ENCODE data around the gene SEMA6C.
"Not testable (repeated sequence)": the region's sequence is repeated elsewhere in the genome, so short reads cannot be mapped to it uniquely, and the experiment has no call there.

SEMA6C gene, protein sequence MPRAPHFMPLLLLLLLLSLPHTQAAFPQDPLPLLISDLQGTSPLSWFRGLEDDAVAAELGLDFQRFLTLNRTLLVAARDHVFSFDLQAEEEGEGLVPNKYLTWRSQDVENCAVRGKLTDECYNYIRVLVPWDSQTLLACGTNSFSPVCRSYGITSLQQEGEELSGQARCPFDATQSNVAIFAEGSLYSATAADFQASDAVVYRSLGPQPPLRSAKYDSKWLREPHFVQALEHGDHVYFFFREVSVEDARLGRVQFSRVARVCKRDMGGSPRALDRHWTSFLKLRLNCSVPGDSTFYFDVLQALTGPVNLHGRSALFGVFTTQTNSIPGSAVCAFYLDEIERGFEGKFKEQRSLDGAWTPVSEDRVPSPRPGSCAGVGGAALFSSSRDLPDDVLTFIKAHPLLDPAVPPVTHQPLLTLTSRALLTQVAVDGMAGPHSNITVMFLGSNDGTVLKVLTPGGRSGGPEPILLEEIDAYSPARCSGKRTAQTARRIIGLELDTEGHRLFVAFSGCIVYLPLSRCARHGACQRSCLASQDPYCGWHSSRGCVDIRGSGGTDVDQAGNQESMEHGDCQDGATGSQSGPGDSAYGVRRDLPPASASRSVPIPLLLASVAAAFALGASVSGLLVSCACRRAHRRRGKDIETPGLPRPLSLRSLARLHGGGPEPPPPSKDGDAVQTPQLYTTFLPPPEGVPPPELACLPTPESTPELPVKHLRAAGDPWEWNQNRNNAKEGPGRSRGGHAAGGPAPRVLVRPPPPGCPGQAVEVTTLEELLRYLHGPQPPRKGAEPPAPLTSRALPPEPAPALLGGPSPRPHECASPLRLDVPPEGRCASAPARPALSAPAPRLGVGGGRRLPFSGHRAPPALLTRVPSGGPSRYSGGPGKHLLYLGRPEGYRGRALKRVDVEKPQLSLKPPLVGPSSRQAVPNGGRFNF

DNA sequence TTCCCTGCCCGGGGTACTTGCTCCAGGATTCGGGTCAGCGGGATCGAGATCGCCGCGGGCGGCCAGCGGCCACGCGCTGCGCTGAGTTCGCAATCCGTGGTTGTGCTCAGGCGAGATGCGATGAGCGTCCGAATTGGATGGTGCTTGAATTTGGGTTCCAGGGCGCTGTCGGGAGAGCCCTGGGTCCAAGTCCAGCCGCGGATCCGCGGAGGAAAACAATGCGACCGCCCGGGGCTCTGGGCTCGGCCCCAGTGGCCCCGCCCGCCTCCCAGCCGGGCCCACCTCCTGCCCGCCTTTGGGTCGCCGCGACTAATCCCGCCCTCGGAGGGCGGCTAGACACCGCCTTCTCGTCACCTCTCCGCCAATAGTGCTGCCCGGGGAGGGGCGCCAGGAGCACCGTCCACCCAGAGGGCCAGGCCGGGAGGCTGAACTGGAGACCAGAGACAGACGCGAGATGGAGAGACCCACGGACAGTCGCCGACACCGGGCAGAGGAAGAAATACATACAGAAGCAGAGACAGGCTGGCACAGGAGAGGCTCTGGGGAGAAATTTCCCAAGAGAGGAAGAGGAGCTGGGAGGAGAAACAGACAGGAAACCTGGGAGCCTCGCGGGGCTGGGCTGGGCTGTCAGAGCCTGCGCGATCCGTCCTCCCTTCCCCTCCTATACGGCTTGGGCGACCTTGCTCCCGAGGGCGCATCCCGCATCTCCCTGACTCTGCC lies at the start of gene SEMA6C:
SEMA6C (minus strand) TSS at position 220 of the 720 bp plus-strand sequence. CDS start 4,010 bp downstream, outside the sequence.
- peak; percentile 78 for DNase-seq (ENCODE audit: low read depth)

- peak; percentile 82 for DNase-seq (ENCODE audit: low read depth)
These were observed 48.6 kb upstream of the SEMA6C start for GRCh38 chr1:151194894-151195594.

- no peak for DNase-seq (ENCODE audit: low read depth)
These were observed 47.4 kb upstream of the SEMA6C start for GRCh38 chr1:151193856-151194255.

GRCh38 chr1:151193304-151193703 lies 46.9 kb upstream of the SEMA6C start:
- no peak for DNase-seq (ENCODE audit: low read depth)

- no peak for DNase-seq (ENCODE audit: low read depth)
These were observed 45.6 kb upstream of the SEMA6C start for GRCh38 chr1:151192047-151192446.

DNA sequence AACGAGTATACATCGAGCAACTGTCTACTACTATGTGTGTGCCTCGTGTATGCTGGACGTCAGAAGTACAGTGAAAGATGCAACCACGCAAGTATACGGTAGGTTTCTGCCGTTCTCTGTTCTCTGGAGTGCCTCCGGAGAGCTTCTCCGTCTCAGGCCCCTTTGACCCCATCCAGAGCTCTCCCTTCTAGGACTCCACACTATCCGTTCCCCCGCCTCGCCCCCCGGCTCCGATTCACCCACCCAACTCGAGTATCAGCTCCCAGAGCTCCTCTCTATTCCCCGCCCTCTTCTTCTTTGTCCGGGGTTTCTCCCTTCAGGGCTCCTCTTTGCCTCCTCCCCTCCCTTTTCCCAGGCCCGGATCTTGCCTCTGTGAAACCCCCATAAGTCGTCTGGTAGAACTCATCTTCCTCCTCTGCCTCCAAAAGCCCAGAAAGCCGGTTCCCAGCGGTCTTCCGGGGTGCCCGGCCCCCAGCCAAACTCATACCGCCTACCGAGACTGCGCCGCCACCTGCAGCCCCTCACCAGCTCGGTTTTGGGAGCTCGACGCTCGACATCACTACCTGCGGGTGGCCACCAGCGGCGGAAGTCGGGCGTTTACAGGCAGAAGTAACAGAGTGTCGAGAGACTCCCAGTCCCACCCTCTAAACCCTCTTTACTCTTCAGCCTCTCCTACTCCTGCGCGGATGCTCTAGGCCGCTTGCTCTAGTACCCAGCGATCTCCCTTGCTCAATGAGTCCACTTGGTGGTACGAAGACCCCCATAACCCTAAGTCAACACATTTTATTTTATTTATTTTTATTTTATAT lies 43.4 kb upstream of the SEMA6C start, which contains the start of gene VPS72:
VPS72 (minus strand) TSS at position 561 of the 809 bp plus-strand sequence; CDS start at position 485, 76 bp downstream.
- DNase-seq (ENCODE audit: low read depth), result peak; percentile 79

- not testable (repeated sequence) for DNase-seq (ENCODE audit: low read depth)
These were observed 42.2 kb upstream of the SEMA6C start for GRCh38 chr1:151188667-151189066.

DNA sequence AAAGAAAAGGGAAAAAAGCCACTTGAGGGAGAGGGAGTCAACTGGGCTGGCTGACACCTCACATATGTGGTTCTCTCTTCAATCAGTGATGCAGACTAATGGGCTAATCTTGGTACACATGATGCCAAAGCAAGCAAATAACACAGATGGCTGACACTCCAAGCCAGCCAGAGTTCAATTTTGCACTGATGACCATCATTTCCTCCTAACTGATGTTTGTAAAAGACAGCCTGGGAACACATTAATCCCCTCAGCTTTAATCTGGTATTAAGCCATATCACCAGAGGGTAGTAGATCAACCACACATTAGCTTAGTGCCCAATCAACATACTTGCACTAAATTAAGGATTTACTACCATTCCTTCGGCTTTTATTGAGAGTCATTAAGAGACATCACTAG lies 40.8 kb upstream of the SEMA6C start:
- no peak for DNase-seq (ENCODE audit: low read depth)

DNA sequence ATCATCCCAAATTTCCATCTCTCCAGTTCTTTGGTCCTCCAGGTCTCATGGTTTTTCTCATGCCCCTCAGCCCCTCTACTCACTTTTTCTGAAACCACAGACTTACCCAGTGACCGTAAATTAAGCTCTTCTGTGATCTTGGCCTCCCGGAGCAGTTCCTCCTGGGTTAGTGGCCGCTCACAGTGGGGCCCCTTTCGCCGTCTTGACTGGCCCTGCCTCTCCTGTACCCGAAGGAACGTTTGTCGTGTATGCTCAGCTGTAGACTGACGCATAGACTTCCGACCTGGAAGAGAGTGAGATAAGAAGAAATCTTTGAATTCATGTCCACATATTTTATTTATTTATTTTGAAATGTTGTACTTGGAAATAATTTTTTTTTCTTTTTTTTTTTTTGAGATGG lies 37.8 kb upstream of the SEMA6C start:
- no peak for DNase-seq (ENCODE audit: low read depth)

DNA sequence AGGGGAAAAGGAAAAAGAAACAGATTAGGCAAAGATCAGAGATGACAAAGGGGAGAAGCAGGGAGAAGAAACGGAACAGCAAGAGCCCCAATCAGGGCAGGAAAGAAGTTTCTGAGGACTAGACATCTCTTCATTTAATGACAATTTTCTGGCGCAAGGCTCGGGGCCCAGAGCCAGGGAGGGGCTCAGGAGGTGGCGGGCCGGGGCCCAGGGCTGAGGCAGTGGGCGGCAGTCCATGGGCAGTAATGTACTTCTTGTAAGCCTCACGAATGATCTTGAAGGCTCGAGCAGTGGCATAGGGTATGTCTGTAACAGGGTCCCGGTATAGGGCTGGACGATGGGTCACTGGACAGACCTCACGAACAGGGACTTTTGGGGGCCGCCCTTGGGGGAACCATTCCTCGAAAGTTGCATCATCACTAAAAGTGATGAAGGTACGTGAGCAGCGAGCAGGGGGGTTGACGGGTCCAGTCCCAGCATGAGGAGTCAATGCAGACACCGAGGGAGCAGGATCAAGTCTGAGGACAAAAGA lies 30.1 kb upstream of the SEMA6C start:
- DNase-seq (ENCODE audit: low read depth), result no peak

- no peak for DNase-seq (ENCODE audit: low read depth)
These were observed 29.4 kb upstream of the SEMA6C start, which contains the start of gene TMOD4 for GRCh38 chr1:151175863-151176262. TSS of gene TMOD4 (minus strand) at chr1:151175981. CDS start at chr1:151174875, 1,106 bp downstream.

GRCh38 chr1:151175041-151175741 lies 28.8 kb upstream of the SEMA6C start:
- DNase-seq (ENCODE audit: low read depth), result no peak

- DNase-seq (ENCODE audit: low read depth), result no peak
These were observed 24.8 kb upstream of the SEMA6C start for GRCh38 chr1:151171190-151171589.

GRCh38 chr1:151167116-151167515 lies 20.7 kb upstream of the SEMA6C start:
- DNase-seq (ENCODE audit: low read depth), result no peak

GRCh38 chr1:151166505-151166956 lies 20.1 kb upstream of the SEMA6C start:
- DNase-seq (ENCODE audit: low read depth), result peak; percentile 26

DNA sequence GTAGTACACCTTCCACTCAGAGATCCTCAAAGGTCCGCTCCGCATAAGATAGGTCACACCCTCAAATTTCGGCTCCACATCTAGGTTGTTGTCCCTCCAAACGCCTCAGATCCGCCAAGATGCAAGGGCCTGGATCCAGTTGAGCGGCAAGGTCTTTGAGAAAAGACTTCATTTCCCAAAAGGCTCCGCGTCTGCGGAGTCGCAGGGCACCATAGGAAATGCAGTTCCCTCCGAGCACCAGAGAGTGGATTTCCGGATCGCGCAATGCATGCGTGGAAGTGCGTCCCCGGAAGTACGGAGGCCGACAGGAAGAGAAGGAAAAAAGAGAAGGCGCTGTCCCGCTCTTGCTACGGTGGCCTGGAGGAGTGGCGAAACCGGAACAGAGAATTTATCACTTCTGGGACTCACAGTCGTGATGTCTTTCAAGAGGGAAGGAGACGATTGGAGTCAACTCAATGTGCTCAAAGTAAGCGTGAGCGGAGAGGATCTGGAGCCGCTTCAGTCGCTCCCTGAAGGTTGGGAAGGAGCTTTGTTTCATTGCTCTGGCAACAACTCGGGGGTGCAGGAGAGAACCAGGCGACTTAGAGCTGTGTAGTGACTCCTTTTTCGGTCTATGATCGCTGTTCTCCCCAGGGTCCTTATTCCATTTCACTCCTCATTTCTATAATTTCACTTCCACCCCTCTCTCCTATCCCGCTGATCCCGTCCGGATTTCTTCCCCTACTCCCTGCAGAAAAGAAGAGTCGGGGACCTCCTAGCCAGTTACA lies 19.5 kb upstream of the SEMA6C start, which contains the start of the genes LYSMD1 and SCNM1:
LYSMD1 (minus strand) TSS at position 165 of the 767 bp plus-strand sequence. CDS start 644 bp downstream, outside the sequence.
SCNM1 (plus strand) TSS at position 407 of the 767 bp plus-strand sequence; CDS start at position 416, 9 bp downstream.
- DNase-seq (ENCODE audit: low read depth), result peak; percentile 96

DNA sequence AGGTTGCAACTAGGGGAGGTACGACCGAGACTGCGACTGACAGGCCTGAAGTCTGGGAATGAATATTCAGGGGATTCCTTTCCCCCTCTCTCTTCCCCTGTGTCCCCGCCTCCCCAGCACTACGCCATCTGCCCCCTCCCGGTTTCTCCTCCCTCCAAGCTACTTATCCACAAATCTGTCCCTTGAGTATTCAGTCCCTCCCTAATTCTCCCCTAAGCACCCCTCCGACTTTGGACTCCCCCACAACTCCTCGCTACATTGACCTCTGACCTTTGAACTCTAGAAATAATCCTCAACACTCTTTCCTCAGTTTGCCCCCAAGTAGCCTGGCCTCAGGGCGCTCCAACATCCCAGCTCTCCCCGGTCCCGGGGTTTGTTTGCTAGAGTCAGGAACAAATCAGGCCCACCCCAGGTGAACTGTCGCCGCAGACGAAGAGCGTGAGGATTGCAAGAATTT lies 18.9 kb upstream of the SEMA6C start:
- DNase-seq (ENCODE audit: low read depth), result peak; percentile 48

GRCh38 chr1:151164732-151165280 lies 18.4 kb upstream of the SEMA6C start:
- no peak for DNase-seq (ENCODE audit: low read depth)

All from fibroblast of the conjunctiva (primary cell).